HG03442 (cell line): ENCODE results near the gene FAM149B1.
"Not testable (repeated sequence)": the region's sequence is repeated elsewhere in the genome, so short reads cannot be mapped to it uniquely, and the experiment has no call there.

Experiments
- ATAC-seq: cut with Tn5 transposase; IDR thresholded peaks from one replicate; pipeline ENCODE4 v1.9.1; 2021; ENCODE audit warnings: mild to moderate bottlenecking, moderate library complexity; ENCODE audit not compliant: unreplicated experiment

FAM149B1 gene

GRCh38 chr10:73167783-73168464 lies at the start of gene FAM149B1, which contains the start of gene ECD:
TSS of gene FAM149B1 (plus strand) at chr10:73168119. CDS start at chr10:73168340, 221 bp downstream.
TSS of gene ECD (minus strand) at chr10:73168008. CDS start at chr10:73163937, 4,071 bp downstream.
- ATAC-seq = peak; percentile 87

DNA sequence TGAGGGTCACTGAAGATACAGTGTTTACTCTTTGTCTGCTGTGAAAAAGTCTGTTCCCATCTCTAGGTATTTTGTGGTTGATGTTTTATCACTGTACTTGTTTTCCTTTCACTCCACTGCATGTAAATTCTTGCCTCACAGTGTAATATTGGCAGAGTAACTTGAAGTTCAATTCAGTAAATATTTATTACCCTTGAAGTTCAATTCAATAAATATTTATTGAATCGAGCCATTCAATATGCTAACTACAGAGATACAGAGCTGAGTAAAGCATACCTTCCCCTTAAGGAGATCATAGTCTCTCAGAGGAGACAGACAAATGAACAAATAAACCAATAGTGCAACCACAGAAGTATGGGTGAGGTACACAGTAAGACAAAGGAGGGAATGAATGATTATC lies 48.5 kb upstream of the FAM149B1 start:
- no peak for ATAC-seq

DNA sequence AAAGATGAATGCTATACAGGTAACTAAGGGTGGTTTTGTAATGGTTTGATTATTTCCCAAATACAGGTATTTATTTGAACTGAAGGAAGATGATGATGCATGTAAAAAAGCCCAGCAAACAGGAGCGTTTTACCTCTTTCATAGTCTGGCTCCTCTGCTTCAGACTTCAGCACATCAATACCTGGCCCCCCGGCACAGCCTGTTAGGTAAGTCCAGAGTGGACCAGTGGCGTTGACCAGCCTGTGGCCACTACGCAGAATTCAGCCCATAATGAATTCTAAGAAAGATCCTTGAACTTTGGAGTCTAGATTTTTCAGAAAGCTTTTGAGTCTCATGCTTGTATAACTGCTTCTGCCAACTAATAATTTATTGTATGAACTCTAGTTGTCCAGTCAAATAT lies 48.0 kb upstream of the FAM149B1 start:
- ATAC-seq = no peak

GRCh38 chr10:73126343-73126742 lies 41.6 kb upstream of the FAM149B1 start:
- no peak for ATAC-seq

GRCh38 chr10:73131301-73131700 lies 36.6 kb upstream of the FAM149B1 start:
- no peak for ATAC-seq

DNA sequence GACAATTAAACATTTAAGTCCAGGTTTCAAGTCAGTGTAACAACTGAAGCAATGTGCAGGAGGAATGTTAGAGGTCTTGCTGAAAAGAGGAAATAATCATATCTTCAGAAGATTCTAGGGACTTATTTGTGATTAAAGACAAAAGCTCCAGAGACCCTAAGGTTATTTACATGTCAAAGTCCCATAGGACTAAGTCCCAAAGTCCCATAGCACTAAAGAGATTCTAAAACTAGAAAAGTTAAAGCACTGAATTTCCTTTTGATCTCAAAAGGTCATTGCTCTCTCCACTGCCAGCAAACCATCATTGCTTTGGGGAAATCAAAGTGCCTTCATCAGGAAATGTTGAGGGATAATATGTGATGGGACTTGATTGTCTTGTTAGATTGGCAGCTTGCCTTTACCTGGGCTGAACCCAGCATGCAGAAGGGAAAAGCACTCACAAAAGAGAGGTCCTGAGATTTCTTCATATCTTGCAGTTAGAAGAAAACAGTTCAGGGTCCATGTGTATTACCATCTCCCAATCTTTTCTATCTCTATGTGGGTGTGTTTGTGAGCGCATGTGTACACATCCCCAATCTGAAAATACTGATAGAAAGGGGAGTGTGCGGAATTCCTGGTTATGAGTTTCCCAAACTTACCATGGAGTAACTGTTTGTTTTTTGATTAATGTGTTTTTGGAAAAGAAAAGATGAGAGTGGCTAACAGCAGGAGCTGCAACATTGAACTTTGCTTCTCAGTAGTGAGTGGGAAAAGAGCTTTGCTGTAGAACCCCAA lies 35.8 kb upstream of the FAM149B1 start:
- ATAC-seq = no peak

DNA sequence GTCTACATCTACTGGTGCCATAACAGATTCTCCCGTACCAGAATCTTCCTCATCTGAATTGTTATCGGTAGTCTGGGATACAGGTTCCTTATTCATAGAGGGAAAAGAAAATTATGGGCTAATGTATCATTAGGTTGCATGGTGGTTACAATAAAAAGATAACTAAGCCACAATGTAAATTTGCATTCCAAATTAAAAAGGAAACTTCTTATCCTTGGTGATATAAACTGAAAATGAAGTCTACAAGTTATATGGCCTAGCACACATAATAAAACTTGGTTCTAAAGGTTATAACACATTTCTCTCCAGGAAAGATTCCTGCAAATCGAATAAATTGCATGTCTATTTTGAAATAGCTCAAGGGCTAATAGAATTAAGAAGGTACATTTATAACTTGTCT lies 33.2 kb upstream of the FAM149B1 start:
- ATAC-seq = no peak

DNA sequence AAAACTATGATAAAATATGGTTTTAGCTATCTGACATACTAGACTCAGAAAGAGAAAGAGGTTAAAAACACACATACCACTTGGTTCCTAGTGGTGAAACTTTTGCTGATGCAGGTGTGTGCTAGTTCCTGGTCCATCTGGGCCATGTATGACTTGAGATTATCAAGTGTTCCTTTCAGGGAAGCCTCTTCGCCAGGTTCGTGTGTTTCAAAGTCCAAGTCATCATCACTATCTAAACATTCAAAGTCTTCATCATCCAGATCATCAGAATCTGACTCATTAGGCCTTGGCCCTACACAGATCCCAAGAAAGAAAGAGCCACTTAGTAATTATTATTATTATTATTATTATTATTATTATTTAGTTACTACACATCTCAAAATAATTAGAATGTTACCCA lies 31.3 kb upstream of the FAM149B1 start:
- ATAC-seq = no peak

GRCh38 chr10:73139251-73139650 lies 28.7 kb upstream of the FAM149B1 start:
- ATAC-seq = no peak

GRCh38 chr10:73141603-73142002 lies 26.3 kb upstream of the FAM149B1 start:
- no peak for ATAC-seq

GRCh38 chr10:73150633-73151413 lies 17.1 kb upstream of the FAM149B1 start:
- not testable (repeated sequence) for ATAC-seq

DNA sequence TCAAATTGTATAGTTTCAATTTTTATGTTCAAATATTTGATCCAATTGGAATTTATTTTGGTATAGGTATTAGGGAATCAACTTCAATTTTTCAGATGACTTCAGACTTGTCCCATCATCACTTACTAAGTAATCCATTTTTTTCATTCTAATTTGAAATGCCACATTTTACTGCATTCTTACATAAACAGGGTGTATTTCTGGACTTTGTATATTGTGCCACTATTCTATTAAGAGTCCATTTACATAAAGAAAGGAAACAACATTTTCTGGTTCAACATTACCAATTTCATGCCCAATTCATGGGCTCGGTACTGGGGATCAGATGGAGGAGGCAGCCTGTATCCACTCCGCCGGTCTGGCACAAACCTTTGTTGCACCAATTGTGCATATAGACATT lies 15.9 kb upstream of the FAM149B1 start:
- ATAC-seq = no peak

DNA sequence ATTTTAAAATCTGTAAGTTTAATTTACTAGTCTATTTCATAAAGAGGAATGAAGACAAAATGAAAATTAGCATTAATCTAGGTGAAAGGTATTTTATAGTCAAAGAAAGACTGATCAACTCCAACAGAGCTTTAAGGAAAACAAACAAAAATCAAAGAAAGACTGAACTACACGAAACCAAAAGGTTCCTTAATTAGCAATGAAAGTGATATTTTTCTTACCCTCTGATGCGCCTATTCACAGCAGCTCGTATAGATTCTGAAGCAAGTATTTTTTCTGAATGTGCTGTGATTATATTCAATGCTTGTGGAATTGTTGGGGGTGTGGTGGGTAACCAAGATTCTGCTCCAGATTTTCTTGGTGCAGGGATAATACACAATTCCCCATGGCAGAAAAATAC lies 11.9 kb upstream of the FAM149B1 start:
- no peak for ATAC-seq

DNA sequence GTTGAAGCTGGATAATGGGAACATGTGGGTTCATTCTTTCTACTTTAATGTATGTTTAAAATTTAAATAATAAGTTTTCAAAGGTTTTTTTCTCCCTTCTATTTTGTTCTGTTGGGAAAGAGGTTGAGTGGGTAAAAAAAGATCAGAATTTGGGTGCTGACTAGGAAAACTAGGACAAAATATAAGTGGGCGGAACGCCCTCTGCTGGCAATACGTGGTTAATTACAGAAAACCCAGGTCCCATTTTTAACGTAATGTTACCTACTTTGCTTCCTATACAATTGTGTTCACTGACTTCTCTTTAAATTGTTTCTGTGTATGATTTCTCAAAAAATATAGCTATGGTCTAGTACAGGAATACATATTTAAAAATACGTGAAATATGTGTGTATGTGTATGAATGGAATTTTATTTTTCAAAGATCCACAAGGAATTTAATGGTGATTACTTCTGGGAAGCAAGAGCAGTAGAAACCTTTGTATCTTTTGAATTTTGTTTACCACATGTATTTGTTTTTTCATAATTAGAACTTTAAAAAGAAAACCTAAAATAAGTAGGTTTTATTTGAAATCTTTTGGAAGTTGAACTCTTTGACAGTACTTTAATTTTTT lies 8.8 kb upstream of the FAM149B1 start:
- ATAC-seq = no peak

- ATAC-seq = no peak
Observed at GRCh38 chr10:73161079-73161478, 6.8 kb upstream of the FAM149B1 start.

GRCh38 chr10:73161662-73162061 lies 6.3 kb upstream of the FAM149B1 start:
- ATAC-seq = no peak

DNA sequence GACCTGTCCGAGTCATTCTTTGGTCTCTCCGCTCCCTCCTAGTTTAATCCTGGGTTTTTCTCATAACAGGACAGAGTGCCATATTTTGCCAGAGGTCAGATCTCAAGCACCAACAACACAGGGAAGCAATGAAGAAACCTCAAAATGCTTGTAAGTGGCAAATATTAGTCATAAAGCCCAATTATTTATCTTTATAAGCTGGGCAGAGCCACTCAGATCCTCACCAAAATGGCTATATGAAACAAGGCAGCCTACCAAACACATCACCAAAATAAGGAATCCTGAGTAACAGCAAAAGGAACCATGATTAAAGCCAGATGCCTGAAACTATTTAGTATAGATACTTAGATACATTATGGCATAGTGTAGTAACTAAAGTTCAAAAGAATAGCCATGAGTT lies 4.8 kb upstream of the FAM149B1 start:
- no peak for ATAC-seq

DNA sequence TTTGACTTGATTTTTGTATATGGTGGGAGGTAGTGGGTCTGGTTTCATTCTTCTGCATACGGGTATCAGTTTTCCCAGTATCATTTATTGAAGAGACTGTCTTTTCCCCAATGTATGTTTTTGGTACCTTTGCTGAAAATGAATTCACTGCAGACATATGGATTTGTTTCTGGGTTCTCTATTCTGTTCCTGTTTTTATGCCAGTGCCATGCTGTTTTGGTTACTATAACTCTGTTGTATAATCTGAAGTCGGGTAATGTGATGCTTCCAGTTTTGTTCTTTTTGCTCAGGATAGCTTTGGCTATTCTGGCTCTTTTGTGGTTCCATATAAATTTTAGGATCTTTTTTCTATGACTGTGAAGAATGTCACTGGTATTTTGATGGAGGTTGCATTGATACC lies 947 bp upstream of the FAM149B1 start:
- ATAC-seq = no peak

DNA sequence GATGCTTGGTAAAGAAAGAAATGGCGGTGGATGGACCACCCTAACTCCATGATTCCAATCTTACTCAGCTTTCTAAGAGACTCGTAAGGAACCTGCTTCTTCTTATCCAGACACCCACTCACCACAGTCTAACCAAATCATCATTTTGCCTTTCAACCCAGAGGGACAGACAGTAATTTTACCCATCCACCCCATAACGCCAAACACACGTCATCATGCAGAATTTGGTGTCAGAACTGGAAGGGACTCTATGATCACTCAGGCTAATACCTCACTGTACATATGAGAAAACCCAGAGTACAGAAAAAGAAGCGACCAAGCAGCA lies 499 bp upstream of the FAM149B1 start:
- no peak for ATAC-seq

DNA sequence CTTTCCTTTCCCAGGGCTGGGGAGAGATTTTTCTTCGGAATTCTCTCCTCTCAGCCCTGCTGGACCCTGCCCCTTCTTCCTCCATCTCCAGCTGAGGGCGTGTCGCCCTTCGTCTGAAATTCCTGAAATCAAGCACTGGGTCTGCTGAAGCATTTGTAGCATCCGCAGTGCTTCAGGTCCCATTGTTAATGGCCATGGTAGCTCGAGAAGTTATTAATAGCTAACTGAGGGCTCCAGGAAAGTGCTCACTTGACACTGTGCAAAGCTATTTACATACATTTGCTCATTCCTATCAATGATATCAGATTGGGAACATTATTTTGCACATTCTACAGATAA lies 515 bp downstream of the FAM149B1 start:
- no peak for ATAC-seq

DNA sequence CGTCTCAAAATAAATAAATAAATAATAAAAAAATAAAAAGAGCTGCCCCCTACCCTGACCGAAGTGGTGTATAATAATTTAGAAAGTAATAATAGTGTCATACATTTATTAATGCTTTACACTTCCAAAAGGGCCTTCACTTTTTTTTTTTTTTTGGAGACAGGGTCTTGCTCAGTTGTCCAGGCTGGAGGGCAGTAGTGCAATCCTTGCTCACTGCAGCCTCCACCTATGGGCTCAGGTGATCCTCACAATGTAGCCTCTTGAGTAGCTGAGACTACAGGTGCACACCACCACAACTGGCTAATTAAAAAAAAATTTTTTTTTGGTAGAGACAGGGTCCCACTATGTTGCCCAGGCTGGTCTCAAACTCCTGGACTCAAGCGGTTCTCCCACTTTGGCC lies 1.4 kb downstream of the FAM149B1 start:
- ATAC-seq = no peak
